Pancreas (tissue), 10 donors: ENCODE data around the gene NMU. TPM values are rescaled to one million over a fixed set of nuclear protein-coding genes. Genes with fewer than 3 reads are reported as not detected.

Source experiments
- ATAC-seq, 4 donors: fragments of 200-7000 bp; cut with Tn5 transposase; one replicate each; pipeline versions ENCODE4 v1.8.0 to v1.9.1; 2020; ENCODE audit warnings: mild to moderate bottlenecking in 4 of 4, moderate library complexity in 4 of 4
- DNase-seq, 6 donors: peaks; one replicate each; pipeline ENCODE4 v3.0.0-alpha.2; 2020
- FAIRE-seq: peaks from 2 replicates; lab custom pipeline; 2012; peaks lifted over from hg19 to GRCh38; lab: Jason Lieb, UNC
- H3K27ac ChIP-seq, 4 donors: fragments of 200-600 bp; sonication (generic); 1 replicate in 3 of 4; 2 replicates in 1 of 4; pipeline versions ENCODE4 v1.5.0 to v1.8.0; 2020
- H3K27me3 ChIP-seq, 4 donors: fragments of 200-600 bp; one replicate each; pipeline ENCODE4 v1.8.0; 2021
- H3K36me3 ChIP-seq, 3 donors: fragments of 200-600 bp; sonication (generic) in 1 of 3; one replicate each; pipeline versions ENCODE4 v1.5.0 to v1.8.0; 2020 to 2021
- H3K4me1 ChIP-seq, 3 donors: fragments of 200-600 bp; one replicate each; pipeline ENCODE4 v1.8.0; 2021
- H3K4me3 ChIP-seq, 4 donors: fragments of 200-600 bp; sonication (generic) in 2 of 4; one replicate each; pipeline versions ENCODE4 v1.5.0 to v1.8.0; 2020 to 2021
- H3K9me3 ChIP-seq, 4 donors: fragments of 200-600 bp; one replicate each; pipeline ENCODE4 v1.8.0; 2021
- WGBS, 2 donors: extraction: QIAGEN DNeasy Blood & Tissue Kit; methylation state at CpG; one replicate each; pipeline ENCODE4 v1.1.7; 2013; 5-methylcytosine and 5-hydroxymethylcytosine counted together
- intact Hi-C, 3 donors: fragments of 100-400 bp; cut with DNase I; formaldehyde crosslinking; loops; one replicate each; pipeline versions ENCODE4 v1.11.1 to v1.14.2; 2022
- polyA plus RNA-seq, 2 donors: library from polyadenylated mRNA; stranded (reverse); fragments of 200-250 nt; gene quantifications; one replicate each; pipeline ENCODE4 v1.2.3, GENCODE V29; 2013
- total RNA-seq, 6 donors: library from RNA; stranded (reverse); fragmentation: NEBNext Ultra II Directional in 4 of 6; extraction: Animal tissue kit (Norgen Biotek cat#: 25700) in 4 of 6; gene quantifications; one replicate each; pipeline versions ENCODE4 v1.2.1 to v1.2.4, GENCODE V29; 2021 to 2023
- TF ChIP-seq, protein P1 (sequence below), 4 donors: fragments of 200-600 bp; sonication (generic) in 3 of 4; IDR thresholded peaks; one replicate each; pipeline versions ENCODE4 v1.5.0 to v1.8.0; 2021; ENCODE audit warnings: antibody characterized with exemption in 4 of 4
- donor health status: healthy with polysubstance abuse.
- donor health status: DM: no; HTN: no; CAD: no; lungs with moderate emphysema.
- donor health status: DM: no; HTN: no; CAD: no.
- donor health status: control.
- donor health status: control.
- donor health status: Bipolar disorder and iron deficiency.
- donor health status: DM: yes; HTN: yes; CAD: no.
- donor health status: DM: no; HTN: no; CAD: no.
- donor health status: DM: no; HTN: no; CAD: no.
- donor health status: DM: yes; HTN: yes; CAD: no.

The NMU gene
- total and polyA plus RNA-seq, 8 donors: 0.76 TPM; not detected in 7

DNA sequence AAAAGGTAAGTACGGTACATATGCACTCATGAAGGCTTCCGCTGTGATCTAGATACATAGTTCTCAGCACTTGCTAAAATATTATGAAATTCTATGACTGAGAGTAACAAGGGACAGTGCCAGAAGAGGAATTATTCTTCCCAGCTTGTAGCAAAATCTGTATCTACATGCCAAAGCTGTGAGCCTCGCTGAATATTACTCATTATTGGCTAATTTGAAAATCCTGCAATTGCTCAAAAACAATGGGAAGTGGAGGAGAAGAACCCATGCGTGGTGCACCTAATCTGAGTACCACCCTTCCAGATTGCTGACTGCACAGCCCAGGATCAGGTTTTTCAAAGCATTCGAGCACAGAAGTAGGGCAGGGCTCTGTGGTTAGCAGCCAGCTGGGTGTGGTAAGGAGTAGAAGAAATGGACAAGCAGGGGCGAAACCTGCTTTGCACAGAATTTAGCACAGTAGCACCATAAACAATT lies 26.7 kb downstream of the NMU start:
- ATAC-seq (peak in 1 of 4 donors; percentile 20), DNase-seq (no peak), FAIRE-seq (no peak)
- TF ChIP-seq, protein P1, sequence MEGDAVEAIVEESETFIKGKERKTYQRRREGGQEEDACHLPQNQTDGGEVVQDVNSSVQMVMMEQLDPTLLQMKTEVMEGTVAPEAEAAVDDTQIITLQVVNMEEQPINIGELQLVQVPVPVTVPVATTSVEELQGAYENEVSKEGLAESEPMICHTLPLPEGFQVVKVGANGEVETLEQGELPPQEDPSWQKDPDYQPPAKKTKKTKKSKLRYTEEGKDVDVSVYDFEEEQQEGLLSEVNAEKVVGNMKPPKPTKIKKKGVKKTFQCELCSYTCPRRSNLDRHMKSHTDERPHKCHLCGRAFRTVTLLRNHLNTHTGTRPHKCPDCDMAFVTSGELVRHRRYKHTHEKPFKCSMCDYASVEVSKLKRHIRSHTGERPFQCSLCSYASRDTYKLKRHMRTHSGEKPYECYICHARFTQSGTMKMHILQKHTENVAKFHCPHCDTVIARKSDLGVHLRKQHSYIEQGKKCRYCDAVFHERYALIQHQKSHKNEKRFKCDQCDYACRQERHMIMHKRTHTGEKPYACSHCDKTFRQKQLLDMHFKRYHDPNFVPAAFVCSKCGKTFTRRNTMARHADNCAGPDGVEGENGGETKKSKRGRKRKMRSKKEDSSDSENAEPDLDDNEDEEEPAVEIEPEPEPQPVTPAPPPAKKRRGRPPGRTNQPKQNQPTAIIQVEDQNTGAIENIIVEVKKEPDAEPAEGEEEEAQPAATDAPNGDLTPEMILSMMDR (IDR thresholded peaks at IDR 0.05): no peak
- Histone ChIP-seq H3K27me3 (no peaks in the 10 kb centered on the region), H3K4me3 (no peak overlapping the region), H3K4me1 (no peaks in the 10 kb centered on the region), H3K27ac (no peak overlapping the region), H3K9me3 (no peaks in the 10 kb centered on the region), H3K36me3 (no peaks in the 10 kb centered on the region)
- intact Hi-C loops: no loop called here
- WGBS, 2 donors: 66 to 75% methylated on average over 6 of the region's 6 CpGs

DNA sequence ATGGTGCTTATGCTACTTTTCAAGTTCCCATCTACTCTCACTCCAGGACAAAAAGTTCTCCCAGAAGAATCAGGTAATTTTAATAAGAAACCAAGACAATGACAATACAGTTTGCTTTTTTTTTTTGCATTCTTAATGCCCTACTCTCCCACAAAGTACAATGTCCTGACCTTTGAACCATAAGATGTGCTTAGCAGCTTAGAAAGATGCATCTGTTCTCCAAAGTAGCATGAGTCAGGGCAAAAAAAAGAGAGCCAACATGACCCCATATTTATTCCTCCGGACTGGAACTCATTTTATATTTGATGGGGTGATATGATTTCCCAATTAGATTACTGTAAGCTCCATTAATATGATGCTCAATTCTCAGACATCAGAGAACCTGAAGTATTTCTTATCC lies 27.5 kb downstream of the NMU start:
- H3K36me3 ChIP-seq: no peaks in the 10 kb centered on the region
- DNase-seq (no peak), ATAC-seq (no peak), FAIRE-seq (no peak)
- intact Hi-C loops: no loop called here
- H3K27me3 ChIP-seq: no peaks in the 10 kb centered on the region
- H3K4me1 ChIP-seq: no peaks in the 10 kb centered on the region
- no peak overlapping the region for H3K4me3 ChIP-seq
- no peaks in the 10 kb centered on the region for H3K9me3 ChIP-seq
- TF ChIP-seq, protein P1 (IDR thresholded peaks at IDR 0.05): no peak
- no peak overlapping the region for H3K27ac ChIP-seq
- WGBS, 2 donors: 55 to 73% methylated on average over 1 of the region's 1 CpG

DNA sequence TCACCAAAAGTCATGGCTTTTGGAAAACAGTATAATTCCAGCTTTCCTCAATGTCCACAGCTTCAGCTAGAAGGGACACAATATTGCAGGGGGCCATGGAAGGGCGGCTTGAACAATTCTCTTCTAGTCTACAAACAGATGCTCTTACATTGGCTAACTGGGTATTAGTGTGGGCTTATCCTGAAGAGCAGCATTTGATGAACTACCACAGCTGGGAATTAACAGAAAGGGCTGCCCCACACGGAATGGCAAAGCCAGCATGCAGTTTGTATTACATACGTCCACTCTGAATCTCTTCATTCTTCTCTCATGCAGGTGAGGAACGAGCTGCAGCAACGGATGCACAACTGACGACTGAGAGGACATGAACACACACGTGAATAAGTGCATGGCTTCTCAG lies 31.1 kb downstream of the NMU start:
- Histone ChIP-seq H3K27ac (no peak overlapping the region), H3K4me3 (no peak overlapping the region), H3K27me3 (no peaks in the 10 kb centered on the region), H3K36me3 (no peaks in the 10 kb centered on the region), H3K4me1 (no peaks in the 10 kb centered on the region), H3K9me3 (no peaks in the 10 kb centered on the region)
- intact Hi-C loops: no loop called here
- TF ChIP-seq, protein P1 (IDR thresholded peaks at IDR 0.05): no peak
- no peak for ATAC-seq
- WGBS, 2 donors: 50 to 63% methylated on average over 7 of the region's 7 CpGs
- no peak for FAIRE-seq
- DNase-seq: no peak

DNA sequence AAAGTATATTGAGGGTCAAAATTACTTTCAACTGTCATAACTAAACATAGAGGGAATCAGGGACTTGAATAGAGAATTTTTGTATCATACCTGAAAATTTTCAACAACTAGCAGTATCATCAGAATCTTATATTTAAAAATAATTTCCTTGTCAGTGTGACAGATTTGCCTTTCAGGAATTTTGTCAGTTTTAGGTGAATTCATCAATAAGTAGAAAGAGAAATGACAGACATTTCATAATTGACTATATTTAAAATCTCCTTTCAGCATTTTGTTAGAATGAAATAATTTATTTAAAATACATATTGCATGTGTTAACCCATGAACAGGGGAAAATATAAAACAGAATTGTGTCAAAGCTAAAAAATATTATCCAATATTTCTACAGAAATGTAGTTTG lies 35.5 kb downstream of the NMU start:
- no peaks in the 10 kb centered on the region for H3K9me3 ChIP-seq
- no peaks in the 10 kb centered on the region for H3K27me3 ChIP-seq
- FAIRE-seq (no peak), DNase-seq (no peak), ATAC-seq (no peak)
- TF ChIP-seq, protein P1 (IDR thresholded peaks at IDR 0.05): no peak
- intact Hi-C loops: no loop called here
- H3K36me3 ChIP-seq: no peaks in the 10 kb centered on the region
- no peak overlapping the region for H3K4me3 ChIP-seq
- no peak overlapping the region for H3K27ac ChIP-seq
- no peaks in the 10 kb centered on the region for H3K4me1 ChIP-seq

DNA sequence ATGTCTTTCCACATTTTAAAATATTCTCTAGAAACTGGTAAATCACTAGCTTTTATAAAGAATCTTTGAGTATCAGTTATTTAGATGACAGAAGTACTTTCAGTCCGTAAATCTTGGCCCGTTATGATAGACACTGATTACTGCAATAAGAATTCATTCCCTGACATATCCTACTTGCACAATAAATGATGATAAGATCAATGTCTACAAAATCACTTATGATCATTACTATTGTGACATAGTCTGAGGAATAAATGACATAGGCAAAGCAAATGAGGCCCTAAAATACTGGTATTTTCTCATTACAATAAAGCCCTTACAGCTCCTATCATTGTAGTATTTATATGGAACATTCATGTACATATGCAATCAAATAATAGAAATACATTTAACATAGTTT lies 37.5 kb downstream of the NMU start:
- no peak for FAIRE-seq
- DNase-seq: no peak
- intact Hi-C loops: no loop called here
- Histone ChIP-seq H3K27ac (no peak overlapping the region), H3K4me3 (no peak overlapping the region), H3K36me3 (no peaks in the 10 kb centered on the region), H3K9me3 (no peaks in the 10 kb centered on the region), H3K4me1 (no peaks in the 10 kb centered on the region), H3K27me3 (no peaks in the 10 kb centered on the region)
- WGBS, 2 donors: 70 to 91% methylated on average over 2 of the region's 2 CpGs
- TF ChIP-seq, protein P1 (IDR thresholded peaks at IDR 0.05): no peak
- ATAC-seq: no peak
